H9 (cell line): Measurements from ENCODE around the gene UQCRC2. TPM values are rescaled to one million over a fixed set of nuclear protein-coding genes. Genes with fewer than 3 reads are reported as not detected.
A peak's percentile ranks its signal among the peaks of the same experiment; 100 is the strongest.
"Not testable (repeated sequence)": the region's sequence is repeated elsewhere in the genome, so short reads cannot be mapped to it uniquely, and the experiment has no call there.

Source experiments
- DNase-seq: peaks from one replicate; pipeline ENCODE4 v3.0.0-alpha.2; 2017
- H2AFZ ChIP-seq: one replicate; pipeline ENCODE4 v1.6.1; 2013; ENCODE audit warnings: mild to moderate bottlenecking, low read length, control low read depth, moderate library complexity
- H2AK5ac ChIP-seq: 2 replicates; pipeline ENCODE4 v1.6.1; 2013; ENCODE audit warnings: low read length, control low read depth, mixed read lengths; ENCODE audit not compliant: insufficient read length
- H2BK120ac ChIP-seq: one replicate; pipeline ENCODE4 v1.6.1; 2013; ENCODE audit warnings: low read depth, mild to moderate bottlenecking, low read length, control low read depth, inconsistent platforms; ENCODE audit not compliant: poor library complexity, severe bottlenecking
- H2BK12ac ChIP-seq: 2 replicates; pipeline ENCODE4 v1.6.1; 2013; ENCODE audit warnings: low read length, control low read depth, mixed read lengths, low read depth; ENCODE audit not compliant: insufficient read length
- H2BK15ac ChIP-seq: 2 replicates; pipeline ENCODE4 v1.6.1; 2013; ENCODE audit warnings: low read depth, low read length, control low read depth
- H2BK20ac ChIP-seq: one replicate; pipeline ENCODE4 v1.6.1; 2013; ENCODE audit warnings: low read depth, mild to moderate bottlenecking, low read length, control low read depth, inconsistent platforms; ENCODE audit not compliant: poor library complexity, severe bottlenecking
- H2BK5ac ChIP-seq: 2 replicates; pipeline ENCODE4 v1.6.1; 2013; ENCODE audit warnings: low read length, control low read depth, mixed read lengths; ENCODE audit not compliant: insufficient read length
- H3K14ac ChIP-seq: 2 replicates; pipeline ENCODE4 v1.6.1; 2013; ENCODE audit warnings: low read length, control low read depth; ENCODE audit not compliant: insufficient read depth
- H3K18ac ChIP-seq: 2 replicates; pipeline ENCODE4 v1.6.1; 2013; ENCODE audit warnings: low read depth, mild to moderate bottlenecking, mixed read lengths, low read length, control low read depth; ENCODE audit not compliant: insufficient read length
- H3K23ac ChIP-seq: 2 replicates; pipeline ENCODE4 v1.6.1; 2013; ENCODE audit warnings: low read length, control low read depth, mixed read lengths, low read depth; ENCODE audit not compliant: insufficient read length
- H3K23me2 ChIP-seq: 2 replicates; pipeline ENCODE4 v1.6.1; 2013; ENCODE audit warnings: low read depth, mild to moderate bottlenecking, mixed read lengths, low read length, control low read depth; ENCODE audit not compliant: insufficient read length, poor library complexity, severe bottlenecking
- H3K27ac ChIP-seq: 2 replicates; pipeline ENCODE4 v1.5.1; 2013; ENCODE audit warnings: low read length, control low read depth, mixed read lengths, low read depth; ENCODE audit not compliant: insufficient read length
- H3K27me3 ChIP-seq: 2 replicates; pipeline ENCODE4 v1.6.1; 2013; ENCODE audit warnings: low read length, control low read depth, inconsistent platforms; ENCODE audit not compliant: insufficient read depth
- H3K4ac ChIP-seq: 2 replicates; pipeline ENCODE4 v1.6.1; 2013; ENCODE audit warnings: low read depth, mild to moderate bottlenecking, control low read depth, inconsistent platforms, low read length, moderate library complexity
- H3K4me1 ChIP-seq: 2 replicates; pipeline ENCODE4 v1.6.1; 2013; ENCODE audit warnings: low read length, control low read depth, inconsistent platforms; ENCODE audit not compliant: insufficient read depth
- H3K4me2 ChIP-seq: 2 replicates; pipeline ENCODE4 v1.6.1; 2013; ENCODE audit warnings: low read length, control low read depth, mixed read lengths; ENCODE audit not compliant: insufficient read length, insufficient read depth
- H3K56ac ChIP-seq: 2 replicates; pipeline ENCODE4 v1.6.1; 2013; ENCODE audit warnings: low read depth, mild to moderate bottlenecking, mixed read lengths, low read length, control low read depth; ENCODE audit not compliant: insufficient read length
- H3K79me1 ChIP-seq: 2 replicates; pipeline ENCODE4 v1.6.1; 2013; ENCODE audit warnings: low read depth, mild to moderate bottlenecking, moderate library complexity, low read length, control low read depth, inconsistent platforms; ENCODE audit not compliant: insufficient read depth, poor library complexity, severe bottlenecking
- H3K79me2 ChIP-seq: 2 replicates; pipeline ENCODE4 v1.6.1; 2013; ENCODE audit warnings: low read length, control low read depth, inconsistent platforms; ENCODE audit not compliant: insufficient read depth
- H3K9ac ChIP-seq: 2 replicates; pipeline ENCODE4 v1.6.1; 2013; ENCODE audit warnings: low read length, control low read depth, mixed read lengths; ENCODE audit not compliant: insufficient read length; ENCODE audit errors: extremely low read depth
- H3K9me3 ChIP-seq: one replicate; pipeline ENCODE4 v1.6.1; 2013; ENCODE audit warnings: low read depth, low read length, inconsistent platforms; ENCODE audit not compliant: control insufficient read depth
- H3T11ph ChIP-seq: one replicate; pipeline ENCODE4 v1.6.1; 2013; ENCODE audit warnings: mild to moderate bottlenecking, low read length, control low read depth, inconsistent platforms
- H4K20me1 ChIP-seq: one replicate; pipeline ENCODE4 v1.6.1; 2013; ENCODE audit not compliant: control insufficient read depth, insufficient read length, insufficient read depth
- H4K5ac ChIP-seq: 2 replicates; pipeline ENCODE4 v1.6.1; 2013; ENCODE audit warnings: low read depth, mild to moderate bottlenecking, mixed read lengths, low read length, control low read depth; ENCODE audit not compliant: insufficient read length
- H4K8ac ChIP-seq: replicated peaks from 2 replicates; pipeline ENCODE4 v1.6.1; 2013; ENCODE audit warnings: low read length, control low read depth, mixed read lengths, low read depth; ENCODE audit not compliant: insufficient read length
- H4K91ac ChIP-seq: 2 replicates; pipeline ENCODE4 v1.6.1; 2013; ENCODE audit warnings: low read depth, mild to moderate bottlenecking, moderate library complexity, mixed read lengths, low read length, control low read depth; ENCODE audit not compliant: insufficient read length
- H3K27ac Mint-ChIP-seq, 3 experiments: 2 replicates in 2 of 3; 3 replicates in 1 of 3; pipeline ENCODE4 v1.8.0; 2020 to 2021; ENCODE audit warnings: mixed read lengths in 3 of 3, mild to moderate bottlenecking in 1 of 3, moderate library complexity in 1 of 3
- H3K27me3 Mint-ChIP-seq: 2 replicates; pipeline ENCODE4 v1.8.0; 2021; ENCODE audit warnings: low read depth, mild to moderate bottlenecking, moderate library complexity, mixed read lengths
- H3K36me3 Mint-ChIP-seq, 3 experiments: 2 replicates in 2 of 3; 3 replicates in 1 of 3; pipeline ENCODE4 v1.8.0; 2020 to 2021; ENCODE audit warnings: low read depth in 3 of 3, mixed read lengths in 3 of 3; ENCODE audit not compliant: insufficient read depth in 1 of 3
- H3K4me1 Mint-ChIP-seq, 2 experiments: 2 replicates each; pipeline ENCODE4 v1.8.0; 2020; ENCODE audit warnings: mixed read lengths in 2 of 2
- H3K4me3 Mint-ChIP-seq, 2 experiments: 2 replicates in 1 of 2; 3 replicates in 1 of 2; pipeline ENCODE4 v1.8.0; 2020 to 2021; ENCODE audit warnings: mild to moderate bottlenecking in 2 of 2, mixed read lengths in 2 of 2, moderate library complexity in 1 of 2
- H3K9me3 Mint-ChIP-seq, 2 experiments: 2 replicates in 1 of 2; 3 replicates in 1 of 2; pipeline ENCODE4 v1.8.0; 2020; ENCODE audit warnings: mild to moderate bottlenecking in 2 of 2, mixed read lengths in 2 of 2, moderate library complexity in 1 of 2
- CTCF ChIP-seq: fragments of 200-600 bp; sonication (generic); conservative IDR thresholded peaks from 3 replicates; pipeline ENCODE4 v1.8.0; 2021; ENCODE audit warnings: antibody characterized with exemption, mild to moderate bottlenecking
- WGBS: extraction: QIAGEN DNeasy Blood & Tissue Kit; methylation state at CpG from one replicate; pipeline ENCODE4 v1.1.7; 2013; ENCODE audit warnings: missing lambda C conversion rate, low lambda C conversion rate, mixed read lengths; ENCODE audit not compliant: insufficient read length; ENCODE audit errors: extremely low coverage; 5-methylcytosine and 5-hydroxymethylcytosine counted together
- long read RNA-seq: library from polyadenylated mRNA; unstranded; transcript quantifications from one replicate; pipeline ENCODE4 v2.0.0, GENCODE V29; 2020
- total RNA-seq: library from RNA; stranded (reverse); gene quantifications from 2 replicates; pipeline ENCODE4 v1.2.1, GENCODE V29; 2021

The UQCRC2 gene
- 224 and 228 TPM in 2 replicates for total RNA-seq
- long read RNA-seq, transcript UQCRC2-201 (14 exons, 2,615 nt): major isoform, 1,171 of 1,254 reads
- long read RNA-seq, partial matches to known transcripts: 31 of 1,254 reads
- long read RNA-seq, other reads (novel, unspliced or antisense): 51 of 1,254 reads

- Histone ChIP-seq H2BK15ac (no peak within 1 kb of the TSS), H3K56ac (no peak within 1 kb of the TSS), H2BK20ac (no peak within 1 kb of the TSS), H2BK5ac (peak within 1 kb of the TSS; percentile 95), H3K4ac (no peak within 1 kb of the TSS), H3K23ac (no peak within 1 kb of the TSS), H4K91ac (no peak within 1 kb of the TSS), H3K27me3 (no peaks in the 10 kb centered on the region), H3K79me1 (no peaks in the 10 kb centered on the region), H2AFZ (peak within 1 kb of the TSS; percentile 96), H2AK5ac (no peak within 1 kb of the TSS), H3K4me2 (peak within 1 kb of the TSS; percentile 97), H3T11ph (peak within 1 kb of the TSS; percentile 99), H3K14ac (peak within 1 kb of the TSS; percentile 93), H4K20me1 (no peaks in the 10 kb centered on the region), H3K79me2 (peaks cover 15% of the 10 kb centered on the region; the same call in 1 of the 2 replicates), H3K9me3 (no peaks in the 10 kb centered on the region), H3K23me2 (peaks cover 7% of the 10 kb centered on the region), H3K4me1 (no peaks in the 10 kb centered on the region), H3K18ac (peak within 1 kb of the TSS; percentile 88), H3K27ac (peak within 1 kb of the TSS; percentile 67), H4K8ac (no peak within 1 kb of the TSS), H2BK120ac (no peak within 1 kb of the TSS), H3K9ac (peak within 1 kb of the TSS; percentile 94), H4K5ac (peak within 1 kb of the TSS; percentile 86), H2BK12ac (no peak within 1 kb of the TSS)
- Mint-ChIP-seq H3K27me3 (no peaks in the 10 kb centered on the region), H3K4me1 (peaks cover 11 to 15% of the 10 kb centered on the region in 2 experiments), H3K4me3 (peak within 1 kb of the TSS; percentile 99 to 100), H3K9me3 (no peaks in the 10 kb centered on the region; a peak in 1 of 5 replicates), H3K27ac (peak within 1 kb of the TSS; percentile 100), H3K36me3 (peaks cover 9 to 28% (median 21%) of the 10 kb centered on the region in 3 experiments; a peak in 6 of 7 replicates)
- DNase-seq: peak; percentile 89
- no peak for TF ChIP-seq CTCF
- WGBS: no CpG with 5 or more reads among the region's 41 CpGs
These were observed at the start of gene UQCRC2 for GRCh38 chr16:21952793-21953540. Gene UQCRC2, plus strand, starts transcription at chr16:21953361. Its CDS starts 63 bp downstream, at chr16:21953424.

GRCh38 chr16:21932650-21933049 lies 20.5 kb upstream of the UQCRC2 start:
- H3K79me1 ChIP-seq, H3K4me1 Mint-ChIP-seq, H3K14ac ChIP-seq, H2BK5ac ChIP-seq, H3K9me3 Mint-ChIP-seq, H3K4me3 Mint-ChIP-seq, H2AFZ ChIP-seq, H3K4me1 ChIP-seq, H3K18ac ChIP-seq, DNase-seq, H2BK15ac ChIP-seq, H4K5ac ChIP-seq, H2AK5ac ChIP-seq, H3K27ac ChIP-seq, H3K27me3 ChIP-seq, H4K20me1 ChIP-seq, H3T11ph ChIP-seq, H3K36me3 Mint-ChIP-seq, H3K56ac ChIP-seq, H3K23ac ChIP-seq, H2BK120ac ChIP-seq, H3K9me3 ChIP-seq, H3K9ac ChIP-seq, H3K27ac Mint-ChIP-seq, H3K23me2 ChIP-seq, H3K4me2 ChIP-seq, H4K91ac ChIP-seq, H2BK20ac ChIP-seq, H3K4ac ChIP-seq, H4K8ac ChIP-seq, H2BK12ac ChIP-seq, H3K79me2 ChIP-seq: not testable (repeated sequence)
- peaks cover 21% of the 10 kb centered on the region for H3K27me3 Mint-ChIP-seq
- no CpG with 5 or more reads among the region's 4 CpGs for WGBS
